ENCODE measurements around the gene AMOTL1. TPM values are rescaled to one million over a fixed set of nuclear protein-coding genes. Genes with fewer than 3 reads are reported as not detected.

AMOTL1 gene
- total and polyA plus RNA-seq, 11 donors: 6.2 to 76.0 (median 50.9) TPM

GRCh38 chr11:94822080-94822479 lies 53.9 kb downstream of the AMOTL1 start:
- Histone ChIP-seq H3K4me1 (peaks cover 0 to 17% (median 0%) of the 10 kb centered on the region in 12 donors), H3K9me3 (no peaks in the 10 kb centered on the region), H3K27me3 (no peaks in the 10 kb centered on the region), H3K4me3 (no peak overlapping the region), H3K36me3 (peaks cover 0 to 82% (median 39%) of the 10 kb centered on the region in 9 donors), H3K27ac (no peak overlapping the region)
- ATAC-seq (no peak), DNase-seq (no peak)
- no peak for TF ChIP-seq POLR2A (IDR thresholded peaks at IDR 0.05)
- no peak for TF ChIP-seq CTCF (IDR thresholded peaks at IDR 0.05)
- WGBS, 4 donors: 90 to 99% (median 92%) methylated on average over 7 of the region's 7 CpGs
- intact Hi-C loops (cut with DNase I): loop anchor here in 1 of 10 donors (10.0 kb wide), 1 partner anchor 63 kb away; no protein-coding TSS in a partner anchor

- Histone ChIP-seq H3K4me1 (peaks cover 0 to 16% (median 0%) of the 10 kb centered on the region in 12 donors), H3K36me3 (peaks cover 0 to 91% (median 48%) of the 10 kb centered on the region in 9 donors), H3K27ac (no peak overlapping the region), H3K4me3 (no peak overlapping the region), H3K9me3 (no peaks in the 10 kb centered on the region), H3K27me3 (no peaks in the 10 kb centered on the region)
- 55 to 73% (median 71%) methylated on average over 2 of the region's 2 CpGs for WGBS, 4 donors
- no peak for ATAC-seq
- TF ChIP-seq CTCF (IDR thresholded peaks at IDR 0.05) (no peak), POLR2A (IDR thresholded peaks at IDR 0.05) (no peak)
- no peak for DNase-seq
- intact Hi-C loops (cut with DNase I): loop anchor here in 1 of 10 donors (10.0 kb wide), 1 partner anchor 62 kb away; no protein-coding TSS in a partner anchor
Observed at GRCh38 chr11:94823102-94823732, 55.1 kb downstream of the AMOTL1 start.

GRCh38 chr11:94825031-94825430 lies 56.9 kb downstream of the AMOTL1 start:
- peaks cover 0 to 16% (median 0%) of the 10 kb centered on the region in 12 donors for H3K4me1 ChIP-seq
- no peak for ATAC-seq
- 84 to 95% (median 92%) methylated on average over 4 of the region's 4 CpGs for WGBS, 4 donors
- DNase-seq: no peak
- TF ChIP-seq POLR2A (IDR thresholded peaks at IDR 0.05): no peak
- no peak for TF ChIP-seq CTCF (IDR thresholded peaks at IDR 0.05)
- no peaks in the 10 kb centered on the region for H3K27me3 ChIP-seq
- H3K4me3 ChIP-seq: no peak overlapping the region
- no peak overlapping the region for H3K27ac ChIP-seq
- peaks cover 0 to 95% (median 51%) of the 10 kb centered on the region in 9 donors for H3K36me3 ChIP-seq
- intact Hi-C loops (cut with DNase I): loop anchor here in 2 of 10 donors (5.0 to 10.0 kb wide), 2 partner anchors 52 to 60 kb away; no protein-coding TSS in a partner anchor
- no peaks in the 10 kb centered on the region for H3K9me3 ChIP-seq

- TF ChIP-seq POLR2A (IDR thresholded peaks at IDR 0.05) (no peak), CTCF (IDR thresholded peaks at IDR 0.05) (no peak)
- Histone ChIP-seq H3K27me3 (no peaks in the 10 kb centered on the region), H3K27ac (no peak overlapping the region), H3K4me1 (peaks cover 0 to 16% (median 0%) of the 10 kb centered on the region in 12 donors), H3K9me3 (no peaks in the 10 kb centered on the region), H3K4me3 (no peak overlapping the region), H3K36me3 (peaks cover 0 to 96% (median 55%) of the 10 kb centered on the region in 9 donors)
- ATAC-seq (no peak), DNase-seq (no peak)
- intact Hi-C loops (cut with DNase I): loop anchor here in 2 of 10 donors (5.0 to 10.0 kb wide), 2 partner anchors 52 to 59 kb away; no protein-coding TSS in a partner anchor
- 87 to 92% (median 89%) methylated on average over 1 of the region's 1 CpG for WGBS, 4 donors
Observed at GRCh38 chr11:94825481-94825880, 57.3 kb downstream of the AMOTL1 start.
